Measurements from ENCODE around the gene GAS6. TPM values are rescaled to one million over a fixed set of nuclear protein-coding genes. Genes with fewer than 3 reads are reported as not detected.
"Not testable (repeated sequence)": the region's sequence is repeated elsewhere in the genome, so short reads cannot be mapped to it uniquely, and the experiment has no call there.

GAS6 gene
- total and polyA plus RNA-seq, 11 donors: 96.7 to 438 (median 183) TPM

DNA sequence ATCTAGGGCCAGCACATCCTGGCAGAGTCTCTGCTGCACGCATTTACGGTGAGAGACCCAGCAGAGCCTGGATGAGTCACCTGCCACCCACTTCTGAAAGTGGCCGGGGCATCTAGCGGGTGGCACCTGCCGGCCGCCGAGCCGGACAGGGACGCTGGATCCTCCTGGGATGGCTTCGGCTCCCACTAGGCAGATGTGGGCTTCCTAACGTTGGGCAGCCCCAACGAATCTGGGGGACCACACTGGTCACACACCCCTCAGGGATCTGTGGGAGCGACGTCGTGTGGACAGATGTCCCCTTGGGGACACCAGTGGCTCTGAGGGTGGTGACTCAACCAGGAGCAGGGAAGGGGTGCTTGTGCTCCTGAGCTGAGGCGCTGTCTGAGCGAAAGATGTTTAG is 72.7 kb downstream of the GAS6 start:
- Histone ChIP-seq H3K27me3 (no peaks in the 10 kb centered on the region), H3K27ac (no peak overlapping the region), H3K4me3 (no peak overlapping the region), H3K9me3 (no peaks in the 10 kb centered on the region), H3K4me1 (no peaks in the 10 kb centered on the region), H3K36me3 (peaks cover 0 to 10% (median 0%) of the 10 kb centered on the region in 9 donors)
- ATAC-seq: no peak
- TF ChIP-seq POLR2A (IDR thresholded peaks at IDR 0.05): no peak
- TF ChIP-seq, protein P1, sequence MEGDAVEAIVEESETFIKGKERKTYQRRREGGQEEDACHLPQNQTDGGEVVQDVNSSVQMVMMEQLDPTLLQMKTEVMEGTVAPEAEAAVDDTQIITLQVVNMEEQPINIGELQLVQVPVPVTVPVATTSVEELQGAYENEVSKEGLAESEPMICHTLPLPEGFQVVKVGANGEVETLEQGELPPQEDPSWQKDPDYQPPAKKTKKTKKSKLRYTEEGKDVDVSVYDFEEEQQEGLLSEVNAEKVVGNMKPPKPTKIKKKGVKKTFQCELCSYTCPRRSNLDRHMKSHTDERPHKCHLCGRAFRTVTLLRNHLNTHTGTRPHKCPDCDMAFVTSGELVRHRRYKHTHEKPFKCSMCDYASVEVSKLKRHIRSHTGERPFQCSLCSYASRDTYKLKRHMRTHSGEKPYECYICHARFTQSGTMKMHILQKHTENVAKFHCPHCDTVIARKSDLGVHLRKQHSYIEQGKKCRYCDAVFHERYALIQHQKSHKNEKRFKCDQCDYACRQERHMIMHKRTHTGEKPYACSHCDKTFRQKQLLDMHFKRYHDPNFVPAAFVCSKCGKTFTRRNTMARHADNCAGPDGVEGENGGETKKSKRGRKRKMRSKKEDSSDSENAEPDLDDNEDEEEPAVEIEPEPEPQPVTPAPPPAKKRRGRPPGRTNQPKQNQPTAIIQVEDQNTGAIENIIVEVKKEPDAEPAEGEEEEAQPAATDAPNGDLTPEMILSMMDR (IDR thresholded peaks at IDR 0.05): no peak
- intact Hi-C loops (cut with DNase I): no loop called here
- WGBS, 4 donors: 77 to 86% (median 82%) methylated on average over 6 to 17 of the region's 17 CpGs
- no peak for DNase-seq

DNA sequence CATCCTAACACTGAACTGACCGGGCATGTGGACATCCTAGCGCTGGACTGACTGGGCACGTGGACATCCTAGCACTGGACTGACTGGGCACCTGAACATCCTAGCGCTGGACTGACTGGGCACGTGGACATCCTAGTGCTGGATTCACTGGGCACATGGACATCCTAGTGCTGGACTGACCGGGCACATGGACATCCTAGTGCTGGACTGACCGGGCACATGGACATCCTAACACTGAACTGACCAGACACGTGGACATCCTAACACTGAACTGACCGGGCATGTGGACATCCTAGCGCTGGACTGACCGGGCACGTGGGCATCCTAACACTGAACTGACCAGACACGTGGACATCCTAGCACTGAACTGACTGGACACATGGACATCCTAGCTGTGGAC is 73.9 kb downstream of the GAS6 start:
- H3K9me3 ChIP-seq; DNase-seq; H3K4me3 ChIP-seq; H3K27me3 ChIP-seq; intact Hi-C loops (cut with DNase I); ATAC-seq; H3K27ac ChIP-seq; H3K4me1 ChIP-seq; H3K36me3 ChIP-seq: not testable (repeated sequence)
- 90 to 94% (median 92%) methylated on average over 3 to 13 of the region's 13 CpGs for WGBS, 4 donors

DNA sequence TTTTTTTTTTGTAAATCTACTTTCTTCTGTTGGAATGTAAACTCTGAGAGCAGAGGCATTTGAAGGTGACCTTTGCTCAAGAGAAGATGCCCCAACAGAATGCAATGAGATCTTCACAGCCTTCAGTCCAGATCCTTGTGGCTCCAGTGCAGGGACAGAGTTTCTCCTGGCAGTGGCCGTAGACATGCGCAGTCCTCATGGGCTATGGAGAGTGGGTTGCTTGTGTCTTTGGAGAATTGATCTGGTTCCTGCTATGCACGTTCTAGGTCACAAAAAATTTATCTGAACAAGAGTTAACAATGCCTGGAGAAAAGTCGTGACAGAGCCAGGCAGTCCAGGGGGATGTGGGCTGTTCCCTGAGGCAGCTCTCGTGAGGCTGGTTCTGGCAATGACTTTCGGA is 74.7 kb downstream of the GAS6 start:
- DNase-seq (no peak), ATAC-seq (no peak)
- Histone ChIP-seq H3K27ac (no peak overlapping the region), H3K27me3 (no peaks in the 10 kb centered on the region), H3K9me3 (no peaks in the 10 kb centered on the region), H3K36me3 (peaks cover 0 to 10% (median 0%) of the 10 kb centered on the region in 9 donors), H3K4me1 (no peaks in the 10 kb centered on the region), H3K4me3 (no peak overlapping the region)
- TF ChIP-seq, protein P1 (IDR thresholded peaks at IDR 0.05): no peak
- TF ChIP-seq POLR2A (IDR thresholded peaks at IDR 0.05): no peak
- WGBS, 4 donors: 70 to 83% (median 74%) methylated on average over 6 of the region's 6 CpGs
- intact Hi-C loops (cut with DNase I): no loop called here

DNA sequence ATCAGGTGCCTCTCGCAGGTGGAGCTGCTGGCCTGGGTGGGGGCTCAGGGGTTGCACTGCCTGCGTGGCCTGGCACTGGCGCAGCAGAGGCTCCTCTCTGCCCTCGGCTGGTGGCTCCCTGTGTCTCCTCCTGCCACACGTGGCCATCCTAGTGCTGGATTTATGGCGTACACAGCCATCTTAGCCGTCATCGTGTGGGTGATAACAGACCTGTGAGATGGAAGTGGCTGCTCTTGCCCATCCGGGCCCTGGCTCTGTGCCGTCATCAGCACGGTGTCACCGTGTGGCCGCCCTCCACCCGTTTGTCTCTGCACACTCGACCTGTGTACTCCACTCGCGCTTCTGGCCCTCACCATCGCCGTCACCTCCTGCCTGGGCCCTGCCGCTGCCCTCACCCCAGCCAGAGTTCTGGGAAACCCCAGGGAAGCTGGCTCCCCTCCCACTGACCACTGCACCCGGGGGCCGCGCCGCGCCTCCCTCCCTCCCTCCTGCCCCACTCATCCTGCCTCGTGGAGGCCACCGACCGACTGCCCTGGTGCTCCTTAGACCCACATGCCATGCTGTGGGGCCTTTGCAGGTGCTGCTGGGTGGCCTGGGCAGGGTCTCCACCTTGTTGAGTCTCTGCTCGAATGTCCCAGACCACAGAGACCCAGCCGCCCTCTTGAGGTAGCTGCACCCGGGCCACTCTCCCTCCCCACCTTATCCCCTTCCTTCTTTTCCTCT is 75.3 kb downstream of the GAS6 start:
- no peaks in the 10 kb centered on the region for H3K9me3 ChIP-seq
- no peak overlapping the region for H3K27ac ChIP-seq
- H3K36me3 ChIP-seq: peaks cover 0 to 7% (median 0%) of the 10 kb centered on the region in 9 donors
- WGBS, 4 donors: 86 to 90% (median 88%) methylated on average over 30 to 31 of the region's 31 CpGs
- no peak for TF ChIP-seq POLR2A (IDR thresholded peaks at IDR 0.05)
- TF ChIP-seq, protein P1 (IDR thresholded peaks at IDR 0.05): no peak
- no peak overlapping the region for H3K4me3 ChIP-seq
- ATAC-seq (no peak), DNase-seq (no peak)
- intact Hi-C loops (cut with DNase I): no loop called here
- no peaks in the 10 kb centered on the region for H3K27me3 ChIP-seq
- H3K4me1 ChIP-seq: no peaks in the 10 kb centered on the region

DNA sequence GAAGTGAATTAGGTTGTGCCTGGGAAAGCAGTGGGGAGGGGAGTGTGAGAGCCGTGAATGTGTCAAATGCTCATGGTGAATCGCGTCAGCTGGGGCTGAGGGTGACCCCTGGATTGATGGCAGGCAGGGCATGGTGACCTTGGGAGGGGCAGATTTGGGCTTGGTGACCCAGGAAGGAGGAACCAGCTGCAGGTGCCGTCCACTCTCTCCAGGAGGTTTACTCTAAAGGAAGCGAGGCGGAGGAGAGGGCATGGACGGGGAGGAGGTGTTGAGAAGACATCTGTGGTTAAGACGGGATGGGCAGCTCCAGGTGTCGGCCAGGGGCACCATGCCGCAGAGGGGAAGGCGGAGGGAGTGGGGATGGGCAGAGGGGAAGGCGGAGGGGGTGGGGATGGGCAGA is 76.2 kb downstream of the GAS6 start:
- Histone ChIP-seq H3K27me3 (no peaks in the 10 kb centered on the region), H3K36me3 (peaks cover 0 to 3% (median 0%) of the 10 kb centered on the region in 9 donors), H3K9me3 (no peaks in the 10 kb centered on the region), H3K27ac (no peak overlapping the region), H3K4me1 (no peaks in the 10 kb centered on the region), H3K4me3 (no peak overlapping the region)
- 72 to 86% (median 78%) methylated on average over 8 to 12 of the region's 12 CpGs for WGBS, 4 donors
- ATAC-seq: no peak
- TF ChIP-seq, protein P1 (IDR thresholded peaks at IDR 0.05): no peak
- no peak for TF ChIP-seq POLR2A (IDR thresholded peaks at IDR 0.05)
- no peak for DNase-seq
- intact Hi-C loops (cut with DNase I): no loop called here
